Body of pancreas (tissue), 4 donors: ENCODE results near the gene ANKS1A. TPM values are rescaled to one million over a fixed set of nuclear protein-coding genes. Genes with fewer than 3 reads are reported as not detected.

Experiments used
- ATAC-seq: fragments of 150-250 bp; one replicate; pipeline ENCODE4 v1.9.1; 2016
- DNase-seq, 4 donors: peaks; one replicate each; pipeline ENCODE4 v3.0.0-alpha.2; 2019
- H3K27ac ChIP-seq, 4 donors: fragments of 200-600 bp; sonication (generic); 1 replicate in 3 of 4; 2 replicates in 1 of 4; pipeline versions ENCODE4 v1.5.1 to v1.6.1; 2016 to 2019; ENCODE audit warnings: mild to moderate bottlenecking in 1 of 4, mixed read lengths in 1 of 4, moderate library complexity in 1 of 4
- H3K27me3 ChIP-seq, 2 donors: fragments of 200-600 bp; sonication (generic); one replicate each; pipeline ENCODE4 v1.6.0; 2016; ENCODE audit warnings: mild to moderate bottlenecking in 1 of 2
- H3K36me3 ChIP-seq, 2 donors: fragments of 200-600 bp; sonication (generic); replicated peaks in 1 of 2; 2 replicates each; pipeline ENCODE4 v1.5.1; 2016; ENCODE audit warnings: low read depth in 2 of 2; ENCODE audit not compliant: insufficient read depth in 1 of 2
- H3K4me1 ChIP-seq: fragments of 200-600 bp; sonication (generic); one replicate; pipeline ENCODE4 v1.6.0; 2016
- H3K4me3 ChIP-seq, 2 donors: fragments of 200-600 bp; sonication (generic); 1 replicate in 1 of 2; 2 replicates in 1 of 2; pipeline ENCODE4 v1.5.1; 2016 to 2019
- H3K9me3 ChIP-seq, 3 donors: fragments of 200-600 bp; sonication (generic); 1 replicate in 2 of 3; 2 replicates in 1 of 3; pipeline ENCODE4 v1.5.1; 2016
- POLR2A ChIP-seq, 3 donors: fragments of 450-650 bp; IDR thresholded peaks; one replicate each; pipeline ENCODE4 v1.6.1; 2016; ENCODE audit warnings: antibody characterized with exemption in 3 of 3, mild to moderate bottlenecking in 2 of 3
- WGBS, 2 donors: methylation state at CpG; one replicate each; pipeline ENCODE4 v1.1.5; 2017; 5-methylcytosine and 5-hydroxymethylcytosine counted together
- intact Hi-C: fragments of 100-400 bp; cut with DNase I; formaldehyde crosslinking; loops from one replicate; pipeline ENCODE4 v1.15.1; 2023
- total RNA-seq, 2 donors: library from RNA; depleted of rRNA; stranded (reverse); fragments of >200 nt; gene quantifications; one replicate each; pipeline ENCODE4 v1.1.0, GENCODE V29; 2016
- TF ChIP-seq, protein P1 (sequence below), 7 experiments: fragments of 450-650 bp in 4 of 7; fragments of 200-600 bp in 3 of 7; sonication (generic) in 3 of 7; IDR thresholded peaks; one replicate each; pipeline ENCODE4 v1.5.1; 2016 to 2019; ENCODE audit warnings: antibody characterized with exemption in 7 of 7

Gene ANKS1A
- total RNA-seq, 2 donors from 2014 or later, result 14.3 to 17.1 TPM

DNA sequence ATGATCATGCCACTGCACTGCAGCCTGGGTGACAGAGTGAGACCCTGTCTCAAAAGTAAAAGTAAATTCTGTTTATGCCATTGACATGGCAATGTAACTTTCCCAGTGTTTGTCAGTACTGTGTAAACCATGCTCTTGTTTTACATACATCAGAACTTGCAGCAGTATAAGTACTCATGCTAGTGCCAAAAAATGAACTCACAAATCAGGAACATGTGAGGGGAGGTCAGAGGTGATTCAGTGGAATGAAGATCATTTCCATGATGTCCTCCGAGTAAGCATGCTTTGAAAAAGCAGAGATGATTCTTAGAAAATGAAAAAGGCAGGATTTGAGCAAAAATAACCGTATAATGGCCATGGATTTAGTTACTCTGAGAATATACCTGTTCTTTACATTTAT lies 81.9 kb downstream of the ANKS1A start:
- 84 to 92% methylated on average over 2 of the region's 2 CpGs for WGBS, 2 donors
- TF ChIP-seq POLR2A (IDR thresholded peaks at IDR 0.05), result no peak
- TF ChIP-seq, protein P1, sequence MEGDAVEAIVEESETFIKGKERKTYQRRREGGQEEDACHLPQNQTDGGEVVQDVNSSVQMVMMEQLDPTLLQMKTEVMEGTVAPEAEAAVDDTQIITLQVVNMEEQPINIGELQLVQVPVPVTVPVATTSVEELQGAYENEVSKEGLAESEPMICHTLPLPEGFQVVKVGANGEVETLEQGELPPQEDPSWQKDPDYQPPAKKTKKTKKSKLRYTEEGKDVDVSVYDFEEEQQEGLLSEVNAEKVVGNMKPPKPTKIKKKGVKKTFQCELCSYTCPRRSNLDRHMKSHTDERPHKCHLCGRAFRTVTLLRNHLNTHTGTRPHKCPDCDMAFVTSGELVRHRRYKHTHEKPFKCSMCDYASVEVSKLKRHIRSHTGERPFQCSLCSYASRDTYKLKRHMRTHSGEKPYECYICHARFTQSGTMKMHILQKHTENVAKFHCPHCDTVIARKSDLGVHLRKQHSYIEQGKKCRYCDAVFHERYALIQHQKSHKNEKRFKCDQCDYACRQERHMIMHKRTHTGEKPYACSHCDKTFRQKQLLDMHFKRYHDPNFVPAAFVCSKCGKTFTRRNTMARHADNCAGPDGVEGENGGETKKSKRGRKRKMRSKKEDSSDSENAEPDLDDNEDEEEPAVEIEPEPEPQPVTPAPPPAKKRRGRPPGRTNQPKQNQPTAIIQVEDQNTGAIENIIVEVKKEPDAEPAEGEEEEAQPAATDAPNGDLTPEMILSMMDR (IDR thresholded peaks at IDR 0.05), result no peak
- Histone ChIP-seq H3K4me3 (no peak overlapping the region), H3K36me3 (peaks cover 0 to 7% of the 10 kb centered on the region in 2 donors), H3K9me3 (no peaks in the 10 kb centered on the region), H3K4me1 (no peaks in the 10 kb centered on the region), H3K27me3 (no peaks in the 10 kb centered on the region), H3K27ac (no peak overlapping the region)
- no peak for ATAC-seq
- DNase-seq, result no peak
- intact Hi-C loops, result no loop called here

DNA sequence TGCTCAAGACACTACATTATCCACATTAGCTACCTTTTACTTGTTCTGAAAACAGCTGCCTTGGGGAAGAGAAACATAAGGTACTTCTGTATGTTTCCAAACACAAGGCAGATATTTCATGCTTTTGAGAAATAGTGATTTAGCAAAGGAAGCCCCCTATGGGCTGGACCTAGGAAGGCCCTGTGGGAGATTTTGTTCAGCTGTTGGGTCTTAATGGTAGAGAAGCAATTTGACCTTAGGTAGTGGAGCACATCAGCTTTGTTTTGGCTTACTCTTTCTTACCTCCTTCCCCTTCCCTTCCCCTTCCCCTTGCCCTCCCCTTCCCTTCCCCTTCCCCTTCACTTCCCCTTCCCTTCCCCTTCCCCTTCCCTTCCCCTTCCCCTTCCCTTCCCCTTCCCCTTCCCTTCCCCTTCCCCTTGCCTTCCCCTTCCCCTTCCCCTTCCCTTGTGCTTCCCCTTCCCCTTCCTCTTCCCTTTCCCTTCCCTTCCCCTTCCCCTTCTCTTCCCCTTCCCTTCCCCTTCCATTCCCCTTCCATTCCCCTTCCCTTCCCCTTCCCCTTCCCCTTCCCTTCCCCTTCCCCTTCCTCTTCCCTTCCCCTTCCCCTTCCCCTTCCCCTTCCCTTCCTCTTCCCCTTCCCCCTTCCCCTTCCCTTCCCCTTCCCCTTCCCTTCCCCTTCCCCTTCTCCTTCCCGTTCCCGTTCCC lies 84.6 kb downstream of the ANKS1A start:
- Histone ChIP-seq H3K9me3 (no peaks in the 10 kb centered on the region), H3K36me3 (peaks cover 0 to 8% of the 10 kb centered on the region in 2 donors), H3K27me3 (no peaks in the 10 kb centered on the region), H3K4me1 (no peaks in the 10 kb centered on the region), H3K27ac (no peak overlapping the region), H3K4me3 (no peak overlapping the region)
- no CpG with 5 or more reads among the region's 2 CpGs for WGBS, 2 donors
- ATAC-seq (no peak), DNase-seq (no peak)
- TF ChIP-seq, protein P1 (IDR thresholded peaks at IDR 0.05), result no peak
- TF ChIP-seq POLR2A (IDR thresholded peaks at IDR 0.05), result no peak
- intact Hi-C loops, result no loop called here

DNA sequence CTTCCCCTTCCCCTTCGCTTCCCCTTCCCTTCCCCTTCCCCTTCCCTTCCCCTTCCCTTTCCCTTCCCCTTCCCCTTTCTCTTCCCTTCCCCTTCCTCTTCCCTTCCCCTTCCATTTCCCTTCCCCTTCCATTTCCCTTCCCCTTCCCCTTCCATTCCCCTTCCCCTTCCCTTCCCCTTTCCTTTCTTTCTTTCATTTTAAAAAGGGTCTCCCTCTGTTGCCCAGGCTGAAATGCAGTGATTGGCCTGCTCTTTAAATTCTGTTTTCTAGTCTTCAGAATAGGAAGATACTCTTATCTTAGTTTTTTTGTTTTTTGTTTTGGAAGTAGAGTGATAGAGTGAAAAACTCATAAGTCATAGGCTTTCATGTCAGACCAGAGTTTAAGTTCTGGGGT lies 85.2 kb downstream of the ANKS1A start:
- peaks cover 0 to 8% of the 10 kb centered on the region in 2 donors for H3K36me3 ChIP-seq
- intact Hi-C loops, result no loop called here
- H3K27me3 ChIP-seq, result no peaks in the 10 kb centered on the region
- no peak overlapping the region for H3K27ac ChIP-seq
- WGBS, 2 donors, result no CpG with 5 or more reads among the region's 1 CpG
- ATAC-seq (no peak), DNase-seq (no peak)
- TF ChIP-seq, protein P1 (IDR thresholded peaks at IDR 0.05), result no peak
- TF ChIP-seq POLR2A (IDR thresholded peaks at IDR 0.05), result no peak
- H3K4me3 ChIP-seq, result no peak overlapping the region
- no peaks in the 10 kb centered on the region for H3K9me3 ChIP-seq
- H3K4me1 ChIP-seq, result no peaks in the 10 kb centered on the region

DNA sequence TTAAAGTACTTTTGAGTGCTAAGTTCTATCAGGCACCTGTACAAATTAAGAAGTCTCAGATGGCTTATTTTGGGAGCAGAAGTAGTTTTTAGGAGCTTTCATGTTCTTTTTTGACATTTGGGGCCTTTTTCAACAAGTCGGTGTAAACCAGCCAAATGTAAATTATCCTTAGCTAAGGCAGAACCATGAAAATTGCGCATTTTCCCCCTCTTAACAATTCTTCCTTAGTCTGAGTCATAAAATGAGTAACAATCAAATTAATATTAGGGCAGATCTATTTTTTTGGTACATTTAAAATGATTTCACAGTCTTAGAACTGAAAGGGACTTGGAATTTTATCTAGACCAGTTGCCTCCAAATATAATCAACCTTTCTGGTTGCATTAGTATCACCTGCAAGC lies 87.2 kb downstream of the ANKS1A start:
- Histone ChIP-seq H3K4me1 (no peaks in the 10 kb centered on the region), H3K27ac (no peak overlapping the region), H3K4me3 (no peak overlapping the region), H3K9me3 (no peaks in the 10 kb centered on the region), H3K27me3 (no peaks in the 10 kb centered on the region), H3K36me3 (peaks cover 0 to 1% of the 10 kb centered on the region in 2 donors)
- ATAC-seq, result no peak
- DNase-seq, result no peak
- TF ChIP-seq, protein P1 (IDR thresholded peaks at IDR 0.05), result no peak
- no peak for TF ChIP-seq POLR2A (IDR thresholded peaks at IDR 0.05)
- intact Hi-C loops, result no loop called here
- 91 to 98% methylated on average over 2 of the region's 2 CpGs for WGBS, 2 donors

DNA sequence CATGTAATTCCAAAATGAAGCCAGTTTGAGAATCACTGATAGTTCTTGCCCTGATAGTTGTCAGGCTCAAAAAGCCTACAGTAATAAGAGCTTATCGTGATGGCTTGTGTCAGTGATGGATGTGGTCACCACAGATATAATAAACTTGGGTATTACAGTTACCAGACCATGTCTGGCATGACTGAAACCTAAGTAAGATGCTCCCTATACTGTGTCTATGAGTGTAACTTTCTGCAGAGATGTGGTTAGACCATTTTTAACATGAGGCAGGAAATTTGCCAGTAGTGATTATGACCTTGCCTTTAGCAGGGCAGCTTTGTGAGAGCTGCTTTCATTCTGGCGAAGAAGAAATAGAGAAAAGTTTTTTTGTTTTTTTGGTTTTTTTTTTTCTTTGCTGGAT lies 90.2 kb downstream of the ANKS1A start:
- ATAC-seq, result no peak
- intact Hi-C loops, result no loop called here
- no peaks in the 10 kb centered on the region for H3K4me1 ChIP-seq
- no peak overlapping the region for H3K4me3 ChIP-seq
- no peak overlapping the region for H3K27ac ChIP-seq
- WGBS, 2 donors, result 87 to 93% methylated on average over 2 of the region's 2 CpGs
- TF ChIP-seq POLR2A (IDR thresholded peaks at IDR 0.05), result no peak
- TF ChIP-seq, protein P1 (IDR thresholded peaks at IDR 0.05), result no peak
- peaks cover 0 to 3% of the 10 kb centered on the region in 2 donors for H3K36me3 ChIP-seq
- no peaks in the 10 kb centered on the region for H3K9me3 ChIP-seq
- no peaks in the 10 kb centered on the region for H3K27me3 ChIP-seq
- DNase-seq, result no peak
